Stomach (tissue), 4 donors: ENCODE measurements around the gene MYL7.

Source experiments
- EP300 ChIP-seq: sonication (generic); formaldehyde crosslinking; IDR thresholded peaks from one replicate; pipeline ENCODE4 v1.6.1; 2017; ENCODE audit warnings: antibody characterized with exemption
- POLR2A ChIP-seq, 4 donors: fragments of 450-650 bp; IDR thresholded peaks; one replicate each; pipeline ENCODE4 v1.6.1; 2016; ENCODE audit warnings: antibody characterized with exemption in 4 of 4, control low read depth in 2 of 4, mild to moderate bottlenecking in 1 of 4, moderate library complexity in 1 of 4
- POLR2AphosphoS5 ChIP-seq, 3 donors: sonication (generic); formaldehyde crosslinking; IDR thresholded peaks; one replicate each; pipeline ENCODE4 v1.6.1; 2016; ENCODE audit warnings: antibody characterized with exemption in 3 of 3
- TF ChIP-seq, protein P1 (sequence below), 7 experiments: fragments of 450-650 bp in 4 of 7; fragments of 200-600 bp in 3 of 7; sonication (generic) in 3 of 7; IDR thresholded peaks; one replicate each; pipeline ENCODE4 v1.5.1; 2016 to 2019; ENCODE audit warnings: antibody characterized with exemption in 7 of 7, control low read depth in 2 of 7, mild to moderate bottlenecking in 1 of 7

DNA sequence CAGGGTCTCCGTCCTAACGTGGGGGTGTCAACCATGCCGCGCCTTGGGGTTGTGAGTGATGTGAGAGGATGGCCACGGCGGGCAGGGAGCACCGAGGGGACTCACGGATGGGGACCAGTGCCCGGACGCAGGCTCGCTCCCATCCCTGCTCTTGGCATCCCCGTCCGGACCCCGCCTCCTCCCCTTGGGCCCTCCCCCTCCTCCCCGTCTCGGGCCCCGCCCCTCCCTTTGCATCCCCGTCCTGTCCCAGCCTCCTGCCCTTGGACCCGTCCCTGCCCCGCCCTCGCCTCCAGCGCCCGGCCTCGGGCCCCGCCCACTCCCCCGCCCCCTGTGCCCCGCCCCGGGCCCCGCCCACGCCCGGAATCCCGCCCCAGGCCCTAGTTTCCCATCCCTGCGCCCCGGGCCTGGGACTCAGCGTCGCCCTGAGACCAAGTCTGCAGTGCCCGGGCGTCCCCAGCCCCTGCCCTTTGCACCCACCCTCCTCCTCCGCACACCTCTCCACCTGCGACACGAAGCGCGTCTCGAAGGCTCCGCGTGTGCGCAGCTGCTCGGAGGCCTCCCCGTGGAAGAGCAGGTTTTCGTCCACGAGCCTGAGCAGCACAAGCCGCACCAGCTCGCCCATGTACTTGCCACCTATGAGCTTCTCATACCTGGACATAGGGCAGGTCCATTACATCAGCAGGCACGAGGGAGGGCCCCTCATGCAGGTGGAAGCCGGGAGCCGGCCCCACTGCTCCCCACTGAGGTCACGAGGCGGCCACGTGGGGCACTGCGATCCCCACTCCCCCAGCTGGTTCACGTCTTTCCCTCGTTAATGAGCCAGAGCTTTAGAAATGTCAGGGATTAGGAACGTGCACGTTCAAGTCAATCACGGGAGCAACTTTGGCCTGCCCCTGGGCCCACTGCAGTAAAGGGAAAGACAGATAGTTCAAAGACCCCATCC, 5.1 kb upstream of the MYL7 start:
- TF ChIP-seq EP300 (no peak), POLR2A (IDR thresholded peaks at IDR 0.05) (no peak), POLR2AphosphoS5 (IDR thresholded peaks at IDR 0.05) (no peak)
- TF ChIP-seq, protein P1, sequence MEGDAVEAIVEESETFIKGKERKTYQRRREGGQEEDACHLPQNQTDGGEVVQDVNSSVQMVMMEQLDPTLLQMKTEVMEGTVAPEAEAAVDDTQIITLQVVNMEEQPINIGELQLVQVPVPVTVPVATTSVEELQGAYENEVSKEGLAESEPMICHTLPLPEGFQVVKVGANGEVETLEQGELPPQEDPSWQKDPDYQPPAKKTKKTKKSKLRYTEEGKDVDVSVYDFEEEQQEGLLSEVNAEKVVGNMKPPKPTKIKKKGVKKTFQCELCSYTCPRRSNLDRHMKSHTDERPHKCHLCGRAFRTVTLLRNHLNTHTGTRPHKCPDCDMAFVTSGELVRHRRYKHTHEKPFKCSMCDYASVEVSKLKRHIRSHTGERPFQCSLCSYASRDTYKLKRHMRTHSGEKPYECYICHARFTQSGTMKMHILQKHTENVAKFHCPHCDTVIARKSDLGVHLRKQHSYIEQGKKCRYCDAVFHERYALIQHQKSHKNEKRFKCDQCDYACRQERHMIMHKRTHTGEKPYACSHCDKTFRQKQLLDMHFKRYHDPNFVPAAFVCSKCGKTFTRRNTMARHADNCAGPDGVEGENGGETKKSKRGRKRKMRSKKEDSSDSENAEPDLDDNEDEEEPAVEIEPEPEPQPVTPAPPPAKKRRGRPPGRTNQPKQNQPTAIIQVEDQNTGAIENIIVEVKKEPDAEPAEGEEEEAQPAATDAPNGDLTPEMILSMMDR (IDR thresholded peaks at IDR 0.05), result no peak
